K562 (cell line): ENCODE results near the gene PDZD8. TPM values are rescaled to one million over a fixed set of nuclear protein-coding genes. Genes with fewer than 3 reads are reported as not detected.

Experiments
- ATF7 ChIP-seq: fragments of 450-650 bp; IDR thresholded peaks from 2 replicates; pipeline ENCODE4 v1.7.1; 2014; ENCODE audit warnings: mild to moderate bottlenecking, moderate library complexity
- FOXJ3 ChIP-seq: sonication (generic); formaldehyde crosslinking; IDR thresholded peaks from 2 replicates; pipeline ENCODE4 v1.4.0; 2020; ENCODE audit warnings: mild to moderate bottlenecking, missing genetic modification reagents
- HDAC6 ChIP-seq: IDR thresholded peaks from 2 replicates; pipeline ENCODE4 v1.6.1; 2012; ENCODE audit warnings: low read depth, mild to moderate bottlenecking, control low read depth, inconsistent platforms, low read length, moderate library complexity
- MIER1 ChIP-seq: fragments of 450-650 bp; IDR thresholded peaks from 2 replicates; pipeline ENCODE4 v1.6.1; 2016; ENCODE audit warnings: antibody characterized with exemption, mild to moderate bottlenecking, low read depth
- RBBP5 ChIP-seq: fragments of 200-600 bp; sonication (generic); IDR thresholded peaks from 2 replicates; pipeline ENCODE4 v1.6.1; 2012; ENCODE audit warnings: borderline replicate concordance, mild to moderate bottlenecking, low read length, control low read depth, inconsistent platforms; ENCODE audit not compliant: insufficient read depth, poor library complexity, severe bottlenecking
- RFX7 ChIP-seq: fragments of 250-450 bp; sonication (Bioruptor Pico); IDR thresholded peaks from 2 replicates; pipeline ENCODE4 v1.5.1; 2021; ENCODE audit warnings: mild to moderate bottlenecking
- SAFB2 ChIP-seq: fragments of 200-400 bp; formaldehyde crosslinking; IDR thresholded peaks from 2 replicates; pipeline ENCODE4 v1.6.1; 2018; ENCODE audit warnings: borderline replicate concordance, low read length, low read depth, moderate library complexity; ENCODE audit not compliant: severe bottlenecking
- SMAD3 ChIP-seq: fragments of 450-650 bp; formaldehyde crosslinking; conservative IDR thresholded peaks from 2 replicates; pipeline ENCODE4 v1.4.0; 2020; ENCODE audit warnings: mild to moderate bottlenecking
- ZEB2 ChIP-seq: fragments of 450-650 bp; IDR thresholded peaks from 2 replicates; pipeline ENCODE4 v1.6.1; 2016
- ZFP1 ChIP-seq: fragments of 450-650 bp; formaldehyde crosslinking; IDR thresholded peaks from 2 replicates; pipeline ENCODE4 v1.4.0; 2020; ENCODE audit warnings: mild to moderate bottlenecking, mixed read lengths
- ZNF354B ChIP-seq: fragments of 250-450 bp; sonication (Bioruptor Pico); IDR thresholded peaks from 2 replicates; pipeline ENCODE4 v1.4.0; 2020
- polyA plus RNA-seq, 8 experiments: library from polyadenylated mRNA; depleted of rRNA in 4 of 8; stranded (reverse) in 5 of 8; unstranded in 3 of 8; fragments of >200 nt; fragmentation: Nextera tagmentation in 2 of 8; fragmentation: Illumina TruSeq in 1 of 8; extraction: Ambion mirVana in 2 of 8; extraction: Trizol in 1 of 8; gene quantifications; 2 replicates each; pipeline versions ENCODE4 v1.2.1 to v1.2.3, GENCODE V29; 2011 to 2014; ENCODE audit warnings: inconsistent platforms in 1 of 8, missing spikeins in 1 of 8
- total RNA-seq, 7 experiments: library from RNA; depleted of rRNA in 6 of 7; stranded (reverse); fragments of >200 nt in 6 of 7; fragmentation: Illumina TruSeq in 2 of 7; extraction: Trizol in 2 of 7; gene quantifications; 2 replicates each; pipeline versions ENCODE4 v1.2.1 to v1.2.3, GENCODE V29; 2011 to 2021; ENCODE audit warnings: low replicate concordance in 1 of 7
- TF ChIP-seq, protein P1 (sequence below): fragments of 450-650 bp; formaldehyde crosslinking; IDR thresholded peaks from 2 replicates; pipeline ENCODE4 v1.4.0; 2020; ENCODE audit warnings: mild to moderate bottlenecking, moderate library complexity
- TF ChIP-seq, protein P2 (sequence below): IDR thresholded peaks from 3 replicates; pipeline ENCODE4 v1.6.1; 2011; ENCODE audit warnings: borderline replicate concordance, mild to moderate bottlenecking; ENCODE audit not compliant: insufficient read length, insufficient read depth
- TF ChIP-seq, protein P3 (sequence below): sonication (generic); formaldehyde crosslinking; IDR thresholded peaks from 2 replicates; pipeline ENCODE4 v1.8.0; 2022; ENCODE audit warnings: missing genetic modification reagents, mild to moderate bottlenecking, moderate library complexity, borderline replicate concordance
- TF ChIP-seq, protein P4 (sequence below): fragments of 250-450 bp; sonication (Bioruptor Pico); IDR thresholded peaks from 2 replicates; pipeline ENCODE4 v1.6.1; 2021; ENCODE audit warnings: mild to moderate bottlenecking
- TF ChIP-seq, protein P5 (sequence below): sonication (generic); formaldehyde crosslinking; IDR thresholded peaks from 2 replicates; pipeline ENCODE4 v1.8.0; 2022; ENCODE audit warnings: mild to moderate bottlenecking, low read depth, missing genetic modification reagents
- TF ChIP-seq, protein P6 (sequence below): IDR thresholded peaks from 3 replicates; pipeline ENCODE4 v1.6.1; 2011; ENCODE audit warnings: borderline replicate concordance, mild to moderate bottlenecking, moderate library complexity; ENCODE audit not compliant: insufficient read length; ENCODE audit errors: extremely low read depth
- TF ChIP-seq, protein P7 (sequence below): fragments of 250-450 bp; sonication (Bioruptor Pico); IDR thresholded peaks from 2 replicates; pipeline ENCODE4 v1.8.0; 2022; ENCODE audit warnings: moderate library complexity, mild to moderate bottlenecking, inconsistent platforms

The PDZD8 gene
- total and polyA plus RNA-seq, 9 of the 15 experiments (the other 6 are each of a cell fraction or from before 2014, with no cell fraction given), result 5.5 to 53.4 (median 36.8) TPM

DNA sequence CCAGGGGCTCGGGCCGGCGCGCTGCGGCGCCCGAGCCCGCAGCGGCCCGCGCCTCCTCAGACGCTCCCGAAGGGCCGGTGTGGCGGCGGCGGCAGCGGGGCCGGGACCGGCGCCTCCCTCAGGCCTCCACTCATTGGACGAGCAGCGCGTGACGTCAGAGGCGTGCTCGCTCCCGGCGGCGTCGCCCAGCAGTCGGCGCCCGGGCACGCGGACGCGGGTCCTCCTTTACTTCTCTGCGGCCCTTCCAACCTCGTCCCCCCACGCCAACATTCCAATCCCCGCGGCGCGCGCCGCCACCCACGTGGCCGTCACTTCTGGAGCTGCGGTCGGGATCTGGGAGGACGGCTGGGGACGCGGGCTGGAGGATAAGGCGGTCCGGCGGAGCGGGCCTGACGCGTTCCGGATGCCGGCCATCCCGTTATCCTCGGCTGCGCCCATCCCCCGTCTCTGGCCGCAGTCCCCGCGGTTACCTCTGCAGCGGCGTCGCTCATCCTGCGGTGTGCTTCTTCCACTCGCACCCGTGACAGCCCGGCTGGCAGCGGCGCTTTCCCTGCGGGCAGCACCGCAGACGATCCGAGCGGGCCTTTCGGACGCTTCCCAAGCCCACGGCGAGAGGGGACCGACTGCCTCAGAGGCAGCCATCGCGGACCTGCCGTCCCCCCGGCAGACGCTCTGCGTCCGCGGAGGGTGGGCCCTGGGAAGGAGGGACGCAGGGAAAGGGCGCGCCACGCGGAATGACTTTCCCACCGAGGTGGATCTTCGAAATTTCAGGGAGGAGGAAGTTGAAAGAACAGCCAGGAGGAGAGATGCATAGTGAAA, at the start of gene PDZD8 (continued):
- TF ChIP-seq, protein P1, sequence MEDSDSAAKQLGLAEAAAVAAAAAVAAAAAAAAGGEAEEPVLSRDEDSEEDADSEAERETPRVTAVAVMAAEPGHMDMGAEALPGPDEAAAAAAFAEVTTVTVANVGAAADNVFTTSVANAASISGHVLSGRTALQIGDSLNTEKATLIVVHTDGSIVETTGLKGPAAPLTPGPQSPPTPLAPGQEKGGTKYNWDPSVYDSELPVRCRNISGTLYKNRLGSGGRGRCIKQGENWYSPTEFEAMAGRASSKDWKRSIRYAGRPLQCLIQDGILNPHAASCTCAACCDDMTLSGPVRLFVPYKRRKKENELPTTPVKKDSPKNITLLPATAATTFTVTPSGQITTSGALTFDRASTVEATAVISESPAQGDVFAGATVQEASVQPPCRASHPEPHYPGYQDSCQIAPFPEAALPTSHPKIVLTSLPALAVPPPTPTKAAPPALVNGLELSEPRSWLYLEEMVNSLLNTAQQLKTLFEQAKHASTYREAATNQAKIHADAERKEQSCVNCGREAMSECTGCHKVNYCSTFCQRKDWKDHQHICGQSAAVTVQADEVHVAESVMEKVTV (CRISPR knock-in tag), result no peak
- no peak for TF ChIP-seq ZEB2
- TF ChIP-seq, protein P2, sequence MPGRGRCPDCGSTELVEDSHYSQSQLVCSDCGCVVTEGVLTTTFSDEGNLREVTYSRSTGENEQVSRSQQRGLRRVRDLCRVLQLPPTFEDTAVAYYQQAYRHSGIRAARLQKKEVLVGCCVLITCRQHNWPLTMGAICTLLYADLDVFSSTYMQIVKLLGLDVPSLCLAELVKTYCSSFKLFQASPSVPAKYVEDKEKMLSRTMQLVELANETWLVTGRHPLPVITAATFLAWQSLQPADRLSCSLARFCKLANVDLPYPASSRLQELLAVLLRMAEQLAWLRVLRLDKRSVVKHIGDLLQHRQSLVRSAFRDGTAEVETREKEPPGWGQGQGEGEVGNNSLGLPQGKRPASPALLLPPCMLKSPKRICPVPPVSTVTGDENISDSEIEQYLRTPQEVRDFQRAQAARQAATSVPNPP, result no peak
- TF ChIP-seq ATF7, result peak; percentile 75; the same call in 1 of the 2 replicates
- TF ChIP-seq, protein P3, sequence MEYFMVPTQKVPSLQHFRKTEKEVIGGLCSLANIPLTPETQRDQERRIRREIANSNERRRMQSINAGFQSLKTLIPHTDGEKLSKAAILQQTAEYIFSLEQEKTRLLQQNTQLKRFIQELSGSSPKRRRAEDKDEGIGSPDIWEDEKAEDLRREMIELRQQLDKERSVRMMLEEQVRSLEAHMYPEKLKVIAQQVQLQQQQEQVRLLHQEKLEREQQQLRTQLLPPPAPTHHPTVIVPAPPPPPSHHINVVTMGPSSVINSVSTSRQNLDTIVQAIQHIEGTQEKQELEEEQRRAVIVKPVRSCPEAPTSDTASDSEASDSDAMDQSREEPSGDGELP, result peak; percentile 58
- TF ChIP-seq HDAC6, result no peak
- TF ChIP-seq SAFB2, result no peak
- TF ChIP-seq, protein P4, sequence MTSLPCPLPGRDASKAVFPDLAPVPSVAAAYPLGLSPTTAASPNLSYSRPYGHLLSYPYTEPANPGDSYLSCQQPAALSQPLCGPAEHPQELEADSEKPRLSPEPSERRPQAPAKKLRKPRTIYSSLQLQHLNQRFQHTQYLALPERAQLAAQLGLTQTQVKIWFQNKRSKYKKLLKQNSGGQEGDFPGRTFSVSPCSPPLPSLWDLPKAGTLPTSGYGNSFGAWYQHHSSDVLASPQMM (CRISPR knock-in tag), result no peak
- TF ChIP-seq FOXJ3 (CRISPR knock-in tag), result no peak
- TF ChIP-seq RBBP5, result peak; percentile 38
- TF ChIP-seq, protein P5, sequence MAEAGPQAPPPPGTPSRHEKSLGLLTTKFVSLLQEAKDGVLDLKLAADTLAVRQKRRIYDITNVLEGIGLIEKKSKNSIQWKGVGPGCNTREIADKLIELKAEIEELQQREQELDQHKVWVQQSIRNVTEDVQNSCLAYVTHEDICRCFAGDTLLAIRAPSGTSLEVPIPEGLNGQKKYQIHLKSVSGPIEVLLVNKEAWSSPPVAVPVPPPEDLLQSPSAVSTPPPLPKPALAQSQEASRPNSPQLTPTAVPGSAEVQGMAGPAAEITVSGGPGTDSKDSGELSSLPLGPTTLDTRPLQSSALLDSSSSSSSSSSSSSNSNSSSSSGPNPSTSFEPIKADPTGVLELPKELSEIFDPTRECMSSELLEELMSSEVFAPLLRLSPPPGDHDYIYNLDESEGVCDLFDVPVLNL (CRISPR knock-in tag), result no peak
- TF ChIP-seq ZNF354B (CRISPR knock-in tag), result no peak
- TF ChIP-seq MIER1, result no peak
- TF ChIP-seq SMAD3, result no peak
- no peak for TF ChIP-seq ZFP1
- TF ChIP-seq, protein P6, sequence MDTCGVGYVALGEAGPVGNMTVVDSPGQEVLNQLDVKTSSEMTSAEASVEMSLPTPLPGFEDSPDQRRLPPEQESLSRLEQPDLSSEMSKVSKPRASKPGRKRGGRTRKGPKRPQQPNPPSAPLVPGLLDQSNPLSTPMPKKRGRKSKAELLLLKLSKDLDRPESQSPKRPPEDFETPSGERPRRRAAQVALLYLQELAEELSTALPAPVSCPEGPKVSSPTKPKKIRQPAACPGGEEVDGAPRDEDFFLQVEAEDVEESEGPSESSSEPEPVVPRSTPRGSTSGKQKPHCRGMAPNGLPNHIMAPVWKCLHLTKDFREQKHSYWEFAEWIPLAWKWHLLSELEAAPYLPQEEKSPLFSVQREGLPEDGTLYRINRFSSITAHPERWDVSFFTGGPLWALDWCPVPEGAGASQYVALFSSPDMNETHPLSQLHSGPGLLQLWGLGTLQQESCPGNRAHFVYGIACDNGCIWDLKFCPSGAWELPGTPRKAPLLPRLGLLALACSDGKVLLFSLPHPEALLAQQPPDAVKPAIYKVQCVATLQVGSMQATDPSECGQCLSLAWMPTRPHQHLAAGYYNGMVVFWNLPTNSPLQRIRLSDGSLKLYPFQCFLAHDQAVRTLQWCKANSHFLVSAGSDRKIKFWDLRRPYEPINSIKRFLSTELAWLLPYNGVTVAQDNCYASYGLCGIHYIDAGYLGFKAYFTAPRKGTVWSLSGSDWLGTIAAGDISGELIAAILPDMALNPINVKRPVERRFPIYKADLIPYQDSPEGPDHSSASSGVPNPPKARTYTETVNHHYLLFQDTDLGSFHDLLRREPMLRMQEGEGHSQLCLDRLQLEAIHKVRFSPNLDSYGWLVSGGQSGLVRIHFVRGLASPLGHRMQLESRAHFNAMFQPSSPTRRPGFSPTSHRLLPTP, result no peak
- TF ChIP-seq, protein P7, sequence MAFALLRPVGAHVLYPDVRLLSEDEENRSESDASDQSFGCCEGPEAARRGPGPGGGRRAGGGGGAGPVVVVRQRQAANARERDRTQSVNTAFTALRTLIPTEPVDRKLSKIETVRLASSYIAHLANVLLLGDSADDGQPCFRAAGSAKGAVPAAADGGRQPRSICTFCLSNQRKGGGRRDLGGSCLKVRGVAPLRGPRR (CRISPR knock-in tag), result no peak
- TF ChIP-seq RFX7 (CRISPR knock-in tag), result no peak
